K562 (cell line): ENCODE data around the gene HMGCL. TPM values are rescaled to one million over a fixed set of nuclear protein-coding genes. Genes with fewer than 3 reads are reported as not detected.

Experiments used
- BRD4 ChIP-seq: fragments of 200-600 bp; sonication (generic); IDR thresholded peaks from 2 replicates; pipeline ENCODE4 v1.6.1; 2017; ENCODE audit warnings: inconsistent platforms
- GABPB2 ChIP-seq: fragments of 250-450 bp; sonication (Bioruptor Pico); conservative IDR thresholded peaks from 2 replicates; pipeline ENCODE4 v1.5.1; 2021; ENCODE audit warnings: mild to moderate bottlenecking
- HMG20A ChIP-seq: fragments of 450-650 bp; formaldehyde crosslinking; conservative IDR thresholded peaks from 2 replicates; pipeline ENCODE4 v1.4.0; 2020; ENCODE audit warnings: mild to moderate bottlenecking, mixed read lengths
- HMG20B ChIP-seq: fragments of 250-450 bp; sonication (Bioruptor Pico); IDR thresholded peaks from 2 replicates; pipeline ENCODE4 v1.5.0; 2021; ENCODE audit warnings: mild to moderate bottlenecking
- ILF3 ChIP-seq: fragments of 450-650 bp; IDR thresholded peaks from 2 replicates; pipeline ENCODE4 v1.6.1; 2018; ENCODE audit warnings: antibody characterized with exemption, mild to moderate bottlenecking, moderate library complexity, borderline replicate concordance
- KDM2B ChIP-seq: fragments of 250-450 bp; sonication (Bioruptor Pico); IDR thresholded peaks from 2 replicates; pipeline ENCODE4 v1.8.0; 2021; ENCODE audit warnings: mild to moderate bottlenecking, moderate library complexity
- SMAD4 ChIP-seq: fragments of 250-450 bp; sonication (Bioruptor Pico); conservative IDR thresholded peaks from 2 replicates; pipeline ENCODE4 v1.8.0; 2021; ENCODE audit warnings: inconsistent platforms, mild to moderate bottlenecking, moderate library complexity
- ZBTB1 ChIP-seq: sonication (generic); formaldehyde crosslinking; IDR thresholded peaks from 2 replicates; pipeline ENCODE4 v1.8.1; 2023; ENCODE audit warnings: missing genetic modification reagents, low read depth, mild to moderate bottlenecking, borderline replicate concordance
- ZC3H4 ChIP-seq: sonication (generic); formaldehyde crosslinking; IDR thresholded peaks from 2 replicates; pipeline ENCODE4 v1.9.0; 2021; ENCODE audit warnings: missing genetic modification reagents, borderline replicate concordance
- ZNF384 ChIP-seq: IDR thresholded peaks from 2 replicates; pipeline ENCODE4 v1.6.1; 2012; ENCODE audit warnings: low read depth, low read length, improper control_type of control experiment
- ZNF586 ChIP-seq: fragments of 450-650 bp; formaldehyde crosslinking; conservative IDR thresholded peaks from 2 replicates; pipeline ENCODE4 v1.4.0; 2020; ENCODE audit warnings: mild to moderate bottlenecking, moderate library complexity
- ZNF766 ChIP-seq: fragments of 200-800 bp; sonication (Bioruptor generic); conservative IDR thresholded peaks from 2 replicates; pipeline ENCODE4 v1.6.1; 2016; ENCODE audit warnings: missing genetic modification characterization, missing compliant biosample characterization
- polyA plus RNA-seq, 8 experiments: library from polyadenylated mRNA; depleted of rRNA in 4 of 8; stranded (reverse) in 5 of 8; unstranded in 3 of 8; fragments of >200 nt; fragmentation: Nextera tagmentation in 2 of 8; fragmentation: Illumina TruSeq in 1 of 8; extraction: Ambion mirVana in 2 of 8; extraction: Trizol in 1 of 8; gene quantifications; 2 replicates each; pipeline versions ENCODE4 v1.2.1 to v1.2.3, GENCODE V29; 2011 to 2014; ENCODE audit warnings: inconsistent platforms in 1 of 8, missing spikeins in 1 of 8
- total RNA-seq, 7 experiments: library from RNA; depleted of rRNA in 6 of 7; stranded (reverse); fragments of >200 nt in 6 of 7; fragmentation: Illumina TruSeq in 2 of 7; extraction: Trizol in 2 of 7; gene quantifications; 2 replicates each; pipeline versions ENCODE4 v1.2.1 to v1.2.3, GENCODE V29; 2011 to 2021; ENCODE audit warnings: low replicate concordance in 1 of 7
- TF ChIP-seq, protein P1 (sequence below): sonication (generic); formaldehyde crosslinking; IDR thresholded peaks from 2 replicates; pipeline ENCODE4 v1.8.1; 2023; ENCODE audit warnings: mild to moderate bottlenecking, missing genetic modification reagents
- TF ChIP-seq, protein P2 (sequence below): IDR thresholded peaks from 3 replicates; pipeline ENCODE4 v1.6.1; 2011; ENCODE audit warnings: borderline replicate concordance, mild to moderate bottlenecking, moderate library complexity; ENCODE audit not compliant: insufficient read length; ENCODE audit errors: extremely low read depth
- TF ChIP-seq, protein P3 (sequence below): IDR thresholded peaks from 2 replicates; pipeline ENCODE4 v1.6.1; 2012; ENCODE audit warnings: low read depth, low read length, improper control_type of control experiment, borderline replicate concordance
- TF ChIP-seq, protein P4 (sequence below): fragments of 250-450 bp; sonication (Bioruptor Pico); IDR thresholded peaks from 2 replicates; pipeline ENCODE4 v1.4.0; 2020

The HMGCL gene
- total and polyA plus RNA-seq, 9 of the 15 experiments (the other 6 are each of a cell fraction or from before 2014, with no cell fraction given): 18.0 to 82.2 (median 24.2) TPM

DNA sequence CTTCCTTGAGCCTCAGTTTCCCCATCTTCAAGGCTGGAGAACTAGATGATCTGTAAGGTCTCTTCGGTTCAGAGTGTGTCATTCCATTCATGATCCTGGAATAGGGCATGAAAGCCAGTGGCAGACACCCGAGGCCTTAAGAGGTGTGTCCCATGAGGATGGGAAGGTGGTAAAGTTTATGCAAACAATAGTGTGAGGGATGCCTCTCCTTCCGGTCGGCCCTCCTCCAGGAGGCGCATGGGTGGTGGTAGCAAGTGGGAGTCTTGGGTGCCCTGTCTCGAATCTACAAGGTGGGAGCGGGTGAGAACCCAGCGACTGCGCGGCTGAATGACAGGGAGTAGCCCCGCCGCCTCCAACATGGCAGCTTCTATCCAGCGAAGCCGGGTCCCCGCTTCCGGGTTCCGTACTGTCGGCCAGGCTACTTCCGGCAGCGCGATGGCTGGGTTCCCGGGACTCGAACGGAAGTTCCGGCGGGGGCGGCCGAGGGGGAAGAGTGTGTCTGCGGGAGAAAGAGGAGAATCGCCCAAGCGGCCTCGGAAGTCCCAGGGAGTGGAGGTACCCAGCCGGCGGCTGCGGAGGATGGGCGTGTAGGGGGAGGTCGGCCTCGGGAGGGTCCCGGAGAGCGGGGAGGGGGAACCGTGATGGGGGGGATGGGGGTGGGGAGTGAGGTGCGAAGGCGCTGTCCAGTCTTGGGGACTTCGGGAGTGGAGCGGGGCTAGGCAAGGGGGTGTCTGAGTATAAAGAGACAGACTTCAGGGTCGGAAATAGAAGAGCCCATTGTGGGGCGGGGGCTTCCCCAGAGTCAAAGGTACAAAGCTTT, 34.3 kb downstream of the HMGCL start, which contains the start of gene LYPLA2 (continued):
- peak; percentile 52 for TF ChIP-seq SMAD4
- TF ChIP-seq ZNF586 (CRISPR knock-in tag): no peak
- peak; percentile 24; the same call in 1 of the 2 replicates for TF ChIP-seq ILF3
- peak; percentile 82; the same call in 1 of the 2 replicates for TF ChIP-seq ZC3H4 (CRISPR knock-in tag)
- TF ChIP-seq KDM2B (CRISPR knock-in tag): 0 out of 2 replicates have a peak, but pooled peaks have one; percentile 22
- TF ChIP-seq, protein P1, sequence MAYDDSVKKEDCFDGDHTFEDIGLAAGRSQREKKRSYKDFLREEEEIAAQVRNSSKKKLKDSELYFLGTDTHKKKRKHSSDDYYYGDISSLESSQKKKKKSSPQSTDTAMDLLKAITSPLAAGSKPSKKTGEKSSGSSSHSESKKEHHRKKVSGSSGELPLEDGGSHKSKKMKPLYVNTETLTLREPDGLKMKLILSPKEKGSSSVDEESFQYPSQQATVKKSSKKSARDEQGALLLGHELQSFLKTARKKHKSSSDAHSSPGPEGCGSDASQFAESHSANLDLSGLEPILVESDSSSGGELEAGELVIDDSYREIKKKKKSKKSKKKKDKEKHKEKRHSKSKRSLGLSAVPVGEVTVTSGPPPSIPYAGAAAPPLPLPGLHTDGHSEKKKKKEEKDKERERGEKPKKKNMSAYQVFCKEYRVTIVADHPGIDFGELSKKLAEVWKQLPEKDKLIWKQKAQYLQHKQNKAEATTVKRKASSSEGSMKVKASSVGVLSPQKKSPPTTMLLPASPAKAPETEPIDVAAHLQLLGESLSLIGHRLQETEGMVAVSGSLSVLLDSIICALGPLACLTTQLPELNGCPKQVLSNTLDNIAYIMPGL (CRISPR knock-in tag): peak; percentile 55; the same call in 1 of the 2 replicates
- TF ChIP-seq ZNF384: no peak
- no peak for TF ChIP-seq GABPB2 (CRISPR knock-in tag)
- TF ChIP-seq ZBTB1: no peak
- no peak for TF ChIP-seq ZNF766 (CRISPR knock-in tag)
- TF ChIP-seq, protein P2, sequence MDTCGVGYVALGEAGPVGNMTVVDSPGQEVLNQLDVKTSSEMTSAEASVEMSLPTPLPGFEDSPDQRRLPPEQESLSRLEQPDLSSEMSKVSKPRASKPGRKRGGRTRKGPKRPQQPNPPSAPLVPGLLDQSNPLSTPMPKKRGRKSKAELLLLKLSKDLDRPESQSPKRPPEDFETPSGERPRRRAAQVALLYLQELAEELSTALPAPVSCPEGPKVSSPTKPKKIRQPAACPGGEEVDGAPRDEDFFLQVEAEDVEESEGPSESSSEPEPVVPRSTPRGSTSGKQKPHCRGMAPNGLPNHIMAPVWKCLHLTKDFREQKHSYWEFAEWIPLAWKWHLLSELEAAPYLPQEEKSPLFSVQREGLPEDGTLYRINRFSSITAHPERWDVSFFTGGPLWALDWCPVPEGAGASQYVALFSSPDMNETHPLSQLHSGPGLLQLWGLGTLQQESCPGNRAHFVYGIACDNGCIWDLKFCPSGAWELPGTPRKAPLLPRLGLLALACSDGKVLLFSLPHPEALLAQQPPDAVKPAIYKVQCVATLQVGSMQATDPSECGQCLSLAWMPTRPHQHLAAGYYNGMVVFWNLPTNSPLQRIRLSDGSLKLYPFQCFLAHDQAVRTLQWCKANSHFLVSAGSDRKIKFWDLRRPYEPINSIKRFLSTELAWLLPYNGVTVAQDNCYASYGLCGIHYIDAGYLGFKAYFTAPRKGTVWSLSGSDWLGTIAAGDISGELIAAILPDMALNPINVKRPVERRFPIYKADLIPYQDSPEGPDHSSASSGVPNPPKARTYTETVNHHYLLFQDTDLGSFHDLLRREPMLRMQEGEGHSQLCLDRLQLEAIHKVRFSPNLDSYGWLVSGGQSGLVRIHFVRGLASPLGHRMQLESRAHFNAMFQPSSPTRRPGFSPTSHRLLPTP: no peak
- TF ChIP-seq HMG20B: 0 out of 2 replicates have a peak, but pooled peaks have one; percentile 10
- TF ChIP-seq BRD4: peak; percentile 85; the same call in 1 of the 2 replicates
- TF ChIP-seq, protein P3, sequence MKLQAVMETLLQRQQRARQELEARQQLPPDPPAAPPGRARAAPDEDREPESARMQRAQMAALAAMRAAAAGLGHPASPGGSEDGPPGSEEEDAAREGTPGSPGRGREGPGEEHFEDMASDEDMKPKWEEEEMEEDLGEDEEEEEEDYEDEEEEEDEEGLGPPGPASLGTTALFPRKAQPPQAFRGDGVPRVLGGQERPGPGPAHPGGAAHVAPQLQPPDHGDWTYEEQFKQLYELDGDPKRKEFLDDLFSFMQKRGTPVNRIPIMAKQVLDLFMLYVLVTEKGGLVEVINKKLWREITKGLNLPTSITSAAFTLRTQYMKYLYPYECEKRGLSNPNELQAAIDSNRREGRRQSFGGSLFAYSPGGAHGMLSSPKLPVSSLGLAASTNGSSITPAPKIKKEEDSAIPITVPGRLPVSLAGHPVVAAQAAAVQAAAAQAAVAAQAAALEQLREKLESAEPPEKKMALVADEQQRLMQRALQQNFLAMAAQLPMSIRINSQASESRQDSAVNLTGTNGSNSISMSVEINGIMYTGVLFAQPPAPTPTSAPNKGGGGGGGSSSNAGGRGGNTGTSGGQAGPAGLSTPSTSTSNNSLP: no peak
- no peak for TF ChIP-seq HMG20A
- TF ChIP-seq, protein P4, sequence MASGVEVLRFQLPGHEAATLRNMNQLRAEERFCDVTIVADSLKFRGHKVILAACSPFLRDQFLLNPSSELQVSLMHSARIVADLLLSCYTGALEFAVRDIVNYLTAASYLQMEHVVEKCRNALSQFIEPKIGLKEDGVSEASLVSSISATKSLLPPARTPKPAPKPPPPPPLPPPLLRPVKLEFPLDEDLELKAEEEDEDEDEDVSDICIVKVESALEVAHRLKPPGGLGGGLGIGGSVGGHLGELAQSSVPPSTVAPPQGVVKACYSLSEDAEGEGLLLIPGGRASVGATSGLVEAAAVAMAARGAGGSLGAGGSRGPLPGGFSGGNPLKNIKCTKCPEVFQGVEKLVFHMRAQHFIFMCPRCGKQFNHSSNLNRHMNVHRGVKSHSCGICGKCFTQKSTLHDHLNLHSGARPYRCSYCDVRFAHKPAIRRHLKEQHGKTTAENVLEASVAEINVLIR: peak; percentile 28; the same call in 1 of the 2 replicates
